Measurements from ENCODE around the gene BHMT2.

Gene BHMT2

DNA sequence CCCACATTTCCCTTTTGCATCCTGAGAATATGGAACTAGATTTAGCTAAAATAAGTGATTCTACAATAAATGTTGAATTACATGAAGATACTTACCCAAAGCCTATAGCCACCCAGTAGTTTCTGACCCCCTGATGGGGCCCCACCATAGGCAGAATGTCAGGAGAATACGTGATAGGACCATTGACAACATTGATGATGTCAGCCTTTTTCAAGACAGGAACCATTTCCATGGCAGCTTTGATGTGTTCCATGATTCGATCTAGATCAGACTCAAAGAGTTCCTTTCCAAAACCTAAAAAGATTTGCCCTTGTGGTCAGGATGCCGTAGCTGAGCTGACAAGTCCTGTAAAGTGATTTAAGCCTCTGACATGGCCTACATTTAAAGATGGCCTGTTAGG is 27.4 kb upstream of the BHMT2 start:
- Histone ChIP-seq H3K36me3 (ENCODE audit: insufficient read depth, low read length) (no peaks in the 10 kb centered on the region), H3K9me3 (ENCODE audit: control insufficient read depth, insufficient read depth, low read length) (no peaks in the 10 kb centered on the region), H3K9ac (ENCODE audit: low read depth, low read length) (no peak overlapping the region), H3K4me1 (ENCODE audit: insufficient read depth, low read length) (no peaks in the 10 kb centered on the region)

DNA sequence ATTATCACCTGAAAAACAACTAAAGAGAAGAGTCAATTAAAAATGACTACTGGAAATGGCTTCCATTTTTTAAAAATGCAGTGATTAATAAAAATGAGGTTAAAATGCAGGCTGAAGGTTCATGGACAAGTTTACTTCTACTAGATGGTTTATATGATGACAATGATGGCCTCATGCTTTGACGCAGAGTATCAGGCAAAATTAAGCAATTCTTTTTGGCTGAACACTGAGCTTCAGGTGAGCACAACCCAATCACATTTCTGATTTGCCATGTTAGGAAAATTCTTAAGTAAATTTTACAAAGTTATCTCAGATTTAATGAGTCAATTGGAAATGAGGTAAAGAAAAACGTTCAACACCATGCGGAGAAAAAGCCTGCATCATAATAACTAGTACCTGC is 22.4 kb upstream of the BHMT2 start:
- Histone ChIP-seq H3K36me3 (ENCODE audit: insufficient read depth, low read length) (no peaks in the 10 kb centered on the region), H3K9me3 (ENCODE audit: control insufficient read depth, insufficient read depth, low read length) (no peaks in the 10 kb centered on the region), H3K4me1 (ENCODE audit: insufficient read depth, low read length) (no peaks in the 10 kb centered on the region), H3K9ac (ENCODE audit: low read depth, low read length) (no peak overlapping the region)

DNA sequence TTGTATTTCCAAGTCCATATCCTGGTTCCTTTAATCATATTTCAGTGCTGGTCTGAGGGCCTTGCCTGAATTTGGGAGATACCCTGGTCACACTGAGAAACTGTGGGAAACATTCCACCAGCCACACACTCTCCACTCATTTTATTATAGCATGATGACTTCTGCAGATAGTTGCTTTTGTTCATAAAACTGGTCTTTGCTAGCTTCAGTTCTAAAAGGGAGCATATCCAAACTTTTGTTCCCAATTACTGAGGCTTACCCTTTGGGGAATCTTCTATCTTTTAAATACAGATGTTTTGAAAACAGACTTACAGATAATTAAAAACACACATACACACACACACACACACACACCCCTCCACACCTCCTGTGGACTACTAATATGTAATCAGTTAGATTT is 21.1 kb upstream of the BHMT2 start:
- H3K4me1 ChIP-seq (ENCODE audit: insufficient read depth, low read length): no peaks in the 10 kb centered on the region
- H3K9me3 ChIP-seq (ENCODE audit: control insufficient read depth, insufficient read depth, low read length): no peaks in the 10 kb centered on the region

DNA sequence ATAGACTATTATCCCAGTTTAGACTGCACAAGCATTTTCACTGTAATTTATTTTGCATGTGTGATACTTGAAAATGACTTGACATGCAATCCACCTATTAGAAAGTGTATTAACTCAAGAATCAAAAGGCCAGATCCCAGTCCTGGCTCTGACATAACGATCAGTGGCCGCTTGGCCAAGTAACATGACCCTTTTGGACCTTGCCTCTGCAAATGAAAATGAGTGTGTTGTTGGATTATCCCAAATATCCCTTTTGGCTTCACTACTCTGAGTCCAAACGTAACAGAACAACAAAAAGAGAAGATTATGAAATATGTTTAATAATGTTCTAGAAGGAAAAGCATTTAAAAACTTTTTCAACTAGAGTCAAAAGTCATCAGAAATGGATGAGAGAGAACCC is 19.1 kb upstream of the BHMT2 start:
- no peaks in the 10 kb centered on the region for H3K9me3 ChIP-seq (ENCODE audit: control insufficient read depth, insufficient read depth, low read length)
- H3K36me3 ChIP-seq (ENCODE audit: insufficient read depth, low read length): no peaks in the 10 kb centered on the region
- H3K4me1 ChIP-seq (ENCODE audit: insufficient read depth, low read length): no peaks in the 10 kb centered on the region
- H3K9ac ChIP-seq (ENCODE audit: low read depth, low read length): no peak overlapping the region

More for the DNA sequence above, 21.1 kb upstream of the BHMT2 start:
- Histone ChIP-seq H3K9ac (ENCODE audit: low read depth, low read length) (no peak overlapping the region), H3K36me3 (ENCODE audit: insufficient read depth, low read length) (no peaks in the 10 kb centered on the region)

DNA sequence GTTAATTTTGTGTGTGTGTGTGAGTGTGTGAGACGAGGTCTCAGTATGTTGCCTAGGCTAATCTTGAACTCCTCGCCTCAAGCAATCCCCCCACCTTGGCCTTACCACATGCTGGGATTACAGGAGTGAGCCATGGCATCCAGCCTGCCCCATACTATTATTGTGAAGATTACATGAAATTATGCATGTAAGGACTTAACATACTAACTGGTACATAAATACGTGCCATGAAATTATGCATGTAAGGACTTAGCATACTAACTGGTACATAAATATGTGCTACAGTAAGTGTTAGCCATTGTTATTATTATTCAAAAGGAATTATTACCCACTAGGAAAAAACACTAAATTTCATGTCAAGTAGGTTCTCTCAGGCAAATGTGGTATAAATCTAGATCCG is 16.2 kb upstream of the BHMT2 start:
- no peaks in the 10 kb centered on the region for H3K9me3 ChIP-seq (ENCODE audit: control insufficient read depth, insufficient read depth, low read length)
- H3K4me1 ChIP-seq (ENCODE audit: insufficient read depth, low read length): no peaks in the 10 kb centered on the region
- no peak overlapping the region for H3K9ac ChIP-seq (ENCODE audit: low read depth, low read length)
- H3K36me3 ChIP-seq (ENCODE audit: insufficient read depth, low read length): no peaks in the 10 kb centered on the region

DNA sequence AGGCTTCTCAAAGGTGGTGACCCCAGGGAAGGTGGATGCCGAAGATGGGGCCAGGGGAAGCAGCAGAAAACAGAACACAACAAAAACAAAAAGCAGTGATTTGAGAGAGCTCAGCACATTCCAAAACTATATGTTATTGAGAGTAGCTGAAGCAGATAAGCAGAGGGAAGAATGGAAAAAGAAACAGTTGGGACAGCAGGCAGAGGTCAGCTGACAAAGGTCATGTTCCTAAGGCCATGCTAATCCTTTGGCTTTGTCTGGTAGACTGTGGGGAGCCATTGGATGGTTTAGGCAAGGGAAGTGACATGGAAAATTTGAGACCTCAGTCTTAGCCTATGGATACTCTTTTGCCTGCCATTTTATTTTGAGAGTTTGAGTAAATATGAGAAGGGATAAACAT is 14.6 kb upstream of the BHMT2 start:
- no peaks in the 10 kb centered on the region for H3K36me3 ChIP-seq (ENCODE audit: insufficient read depth, low read length)
- H3K4me1 ChIP-seq (ENCODE audit: insufficient read depth, low read length): no peaks in the 10 kb centered on the region
- no peak overlapping the region for H3K9ac ChIP-seq (ENCODE audit: low read depth, low read length)
- no peaks in the 10 kb centered on the region for H3K9me3 ChIP-seq (ENCODE audit: control insufficient read depth, insufficient read depth, low read length)

DNA sequence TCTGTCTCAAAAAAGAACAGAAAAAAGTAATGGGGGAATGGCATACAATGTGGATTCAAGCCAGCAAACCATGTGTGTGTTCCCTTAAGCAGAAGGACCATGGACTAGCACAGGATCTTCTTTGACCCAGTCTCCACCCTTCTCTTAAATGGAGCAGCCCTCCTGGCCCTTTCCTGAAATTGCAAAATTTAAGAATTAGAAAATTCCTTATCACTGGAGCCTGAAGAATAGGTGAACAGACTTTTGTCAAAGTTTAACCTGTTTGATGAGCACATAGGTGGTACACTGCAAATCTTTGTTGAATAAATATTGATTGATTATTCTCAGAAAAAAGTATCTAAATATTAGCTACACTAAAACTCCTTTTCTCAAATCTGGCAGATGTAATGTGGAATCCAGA is 12.7 kb upstream of the BHMT2 start:
- Histone ChIP-seq H3K9me3 (ENCODE audit: control insufficient read depth, insufficient read depth, low read length) (no peaks in the 10 kb centered on the region), H3K9ac (ENCODE audit: low read depth, low read length) (no peak overlapping the region), H3K4me1 (ENCODE audit: insufficient read depth, low read length) (no peaks in the 10 kb centered on the region), H3K36me3 (ENCODE audit: insufficient read depth, low read length) (no peaks in the 10 kb centered on the region)

DNA sequence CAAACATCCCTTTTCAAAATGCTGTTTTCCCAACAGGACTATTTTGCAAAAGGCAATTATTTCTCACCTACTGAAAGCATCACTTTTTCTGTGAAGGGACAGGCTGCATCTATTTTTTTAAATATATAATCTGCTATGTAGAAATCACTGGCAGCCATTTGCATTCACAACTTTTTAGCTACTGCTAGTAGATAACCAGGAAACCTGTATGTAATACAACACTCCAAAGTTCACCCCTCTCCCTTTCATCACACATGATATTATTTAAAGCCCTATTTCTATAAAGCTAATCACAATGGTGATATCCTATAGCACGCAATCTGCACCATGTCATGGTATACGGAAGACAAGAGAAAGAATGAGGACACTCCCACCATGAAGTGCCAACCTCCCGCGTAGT is 9.9 kb upstream of the BHMT2 start:
- Histone ChIP-seq H3K9me3 (ENCODE audit: control insufficient read depth, insufficient read depth, low read length) (no peaks in the 10 kb centered on the region), H3K36me3 (ENCODE audit: insufficient read depth, low read length) (no peaks in the 10 kb centered on the region), H3K4me1 (ENCODE audit: insufficient read depth, low read length) (no peaks in the 10 kb centered on the region), H3K9ac (ENCODE audit: low read depth, low read length) (no peak overlapping the region)

DNA sequence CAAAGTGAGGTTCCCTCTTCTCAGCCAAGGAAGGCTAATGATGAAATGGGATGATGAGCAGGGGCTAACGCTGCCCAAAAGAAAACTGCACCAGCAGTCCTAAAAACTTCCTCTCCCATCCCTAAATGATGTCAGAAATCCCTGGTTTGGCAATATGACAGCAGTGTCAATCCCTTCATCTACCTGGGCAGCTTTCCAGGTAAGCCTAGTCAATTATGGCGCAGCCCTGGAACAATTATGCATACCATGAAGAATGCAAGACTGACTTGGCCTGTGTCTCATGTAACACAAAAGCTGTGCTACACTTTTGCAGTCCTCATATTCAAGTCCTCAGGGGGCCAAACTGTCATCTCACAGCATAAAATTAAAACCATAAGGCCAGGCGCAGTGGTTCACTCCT is 7.1 kb upstream of the BHMT2 start:
- Histone ChIP-seq H3K36me3 (ENCODE audit: insufficient read depth, low read length) (no peaks in the 10 kb centered on the region), H3K9me3 (ENCODE audit: control insufficient read depth, insufficient read depth, low read length) (no peaks in the 10 kb centered on the region), H3K4me1 (ENCODE audit: insufficient read depth, low read length) (no peaks in the 10 kb centered on the region), H3K9ac (ENCODE audit: low read depth, low read length) (no peak overlapping the region)

DNA sequence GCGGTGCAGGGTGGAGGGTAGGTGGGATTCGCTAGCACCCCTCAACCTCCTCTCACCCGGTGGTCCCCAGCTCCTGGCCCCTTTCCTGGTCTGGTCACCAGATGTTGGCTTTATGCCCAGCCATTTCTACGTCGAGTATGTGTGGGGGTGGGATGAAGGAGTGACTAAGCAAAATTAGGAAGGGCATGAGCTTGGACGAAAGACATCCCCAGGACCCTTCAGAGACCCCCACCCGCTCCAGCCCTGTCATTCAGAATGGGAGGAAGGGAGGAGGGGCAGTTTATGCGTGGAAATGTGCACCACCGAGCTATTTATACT is 742 bp downstream of the BHMT2 start:
- H3K4me1 ChIP-seq (ENCODE audit: insufficient read depth, low read length): peaks cover 6% of the 10 kb centered on the region; the same call in 1 of the 2 replicates
- H3K9me3 ChIP-seq (ENCODE audit: control insufficient read depth, insufficient read depth, low read length): peaks cover 6% of the 10 kb centered on the region; the same call in 1 of the 2 replicates
- no peaks in the 10 kb centered on the region for H3K36me3 ChIP-seq (ENCODE audit: insufficient read depth, low read length)
- H3K9ac ChIP-seq (ENCODE audit: low read depth, low read length): no peak overlapping the region

DNA sequence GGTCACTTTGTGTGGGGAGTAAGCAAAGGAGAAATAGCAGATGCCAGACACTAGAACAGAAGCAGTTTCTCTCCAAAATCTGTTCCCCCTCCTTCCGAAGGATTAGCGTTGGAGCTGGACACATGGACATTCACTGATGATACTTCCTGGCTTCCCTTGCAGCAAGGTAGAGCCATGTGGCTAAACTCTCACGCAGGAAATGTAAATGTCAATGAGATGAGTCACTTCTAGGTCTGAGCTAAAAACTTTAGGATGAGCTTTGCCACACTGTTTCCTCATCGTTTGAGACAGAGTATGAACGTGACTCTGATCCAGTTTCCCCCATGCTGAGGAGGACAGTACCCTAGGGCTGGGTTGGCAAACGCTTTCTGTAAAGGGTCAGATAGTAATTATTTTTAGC is 5.1 kb downstream of the BHMT2 start:
- H3K36me3 ChIP-seq (ENCODE audit: insufficient read depth, low read length): no peaks in the 10 kb centered on the region

DNA sequence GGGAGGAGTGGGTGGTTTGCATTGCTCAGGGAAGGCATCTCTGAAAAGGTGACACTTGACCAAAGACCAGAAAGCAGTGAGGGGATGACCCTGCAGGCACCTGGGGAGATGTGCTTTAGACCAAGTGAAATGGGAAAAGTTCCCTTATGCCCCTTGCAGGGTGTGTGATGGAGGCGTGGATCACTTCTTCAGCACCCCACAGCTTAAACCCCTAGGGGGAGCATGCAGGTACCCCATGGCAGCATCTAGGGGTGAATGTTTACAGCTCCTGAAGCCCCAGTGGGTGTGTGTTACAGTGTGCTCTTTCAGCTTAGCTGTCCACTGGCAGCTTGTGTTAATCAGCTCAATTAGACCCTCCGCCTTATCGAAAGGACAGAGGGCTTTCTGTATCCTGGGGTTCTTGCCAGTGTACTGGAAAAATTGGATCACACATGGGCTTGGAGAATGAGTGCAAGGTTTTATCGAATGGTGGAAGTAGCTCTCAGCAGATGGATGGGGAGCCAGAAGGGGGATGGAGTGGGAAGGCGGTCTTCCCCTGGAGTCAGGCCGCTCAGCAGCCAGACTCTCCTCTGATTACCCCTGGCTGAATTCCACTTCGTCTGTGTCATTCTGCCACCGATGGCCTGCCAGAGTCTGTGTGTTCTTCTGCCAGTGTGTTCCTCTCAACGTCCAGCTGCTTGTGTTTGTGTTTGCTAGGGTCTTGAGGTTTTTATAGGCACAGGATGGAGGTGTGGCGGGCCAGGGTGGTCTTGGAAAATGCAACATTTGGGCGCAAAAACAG is 6.3 kb downstream of the BHMT2 start:
- no peak overlapping the region for H3K9ac ChIP-seq (ENCODE audit: low read depth, low read length)
- H3K36me3 ChIP-seq (ENCODE audit: insufficient read depth, low read length): no peaks in the 10 kb centered on the region
- H3K9me3 ChIP-seq (ENCODE audit: control insufficient read depth, insufficient read depth, low read length): peaks cover 6% of the 10 kb centered on the region; the same call in 1 of the 2 replicates
- H3K4me1 ChIP-seq (ENCODE audit: insufficient read depth, low read length): peaks cover 6% of the 10 kb centered on the region; the same call in 1 of the 2 replicates

More for the DNA sequence above, 5.1 kb downstream of the BHMT2 start:
- peaks cover 6% of the 10 kb centered on the region; the same call in 1 of the 2 replicates for H3K9me3 ChIP-seq (ENCODE audit: control insufficient read depth, insufficient read depth, low read length)
- no peak overlapping the region for H3K9ac ChIP-seq (ENCODE audit: low read depth, low read length)
- H3K4me1 ChIP-seq (ENCODE audit: insufficient read depth, low read length): peaks cover 6% of the 10 kb centered on the region; the same call in 1 of the 2 replicates

DNA sequence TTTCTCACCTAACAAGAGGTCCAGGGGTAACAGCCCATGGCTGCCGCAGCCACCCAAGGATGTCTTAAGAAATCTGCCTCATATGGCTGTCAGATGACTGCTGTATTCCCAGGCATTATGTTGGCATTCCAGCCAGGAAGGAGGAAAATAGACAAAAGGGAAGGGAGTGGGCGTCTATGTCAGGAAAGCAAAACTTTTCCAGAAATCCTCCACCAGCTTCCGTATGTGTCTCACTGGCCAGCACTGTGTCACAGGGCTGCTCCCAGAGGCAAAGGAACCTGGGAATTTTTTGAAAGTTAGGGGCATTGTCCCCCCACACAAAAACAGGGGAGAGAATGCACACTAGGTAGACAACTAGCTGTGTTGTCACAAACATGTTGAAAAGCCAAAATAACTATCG is 7.3 kb downstream of the BHMT2 start:
- H3K36me3 ChIP-seq (ENCODE audit: insufficient read depth, low read length): no peaks in the 10 kb centered on the region
- H3K9me3 ChIP-seq (ENCODE audit: control insufficient read depth, insufficient read depth, low read length): peaks cover 6% of the 10 kb centered on the region; the same call in 1 of the 2 replicates
- H3K9ac ChIP-seq (ENCODE audit: low read depth, low read length): no peak overlapping the region
- peaks cover 6% of the 10 kb centered on the region; the same call in 1 of the 2 replicates for H3K4me1 ChIP-seq (ENCODE audit: insufficient read depth, low read length)

DNA sequence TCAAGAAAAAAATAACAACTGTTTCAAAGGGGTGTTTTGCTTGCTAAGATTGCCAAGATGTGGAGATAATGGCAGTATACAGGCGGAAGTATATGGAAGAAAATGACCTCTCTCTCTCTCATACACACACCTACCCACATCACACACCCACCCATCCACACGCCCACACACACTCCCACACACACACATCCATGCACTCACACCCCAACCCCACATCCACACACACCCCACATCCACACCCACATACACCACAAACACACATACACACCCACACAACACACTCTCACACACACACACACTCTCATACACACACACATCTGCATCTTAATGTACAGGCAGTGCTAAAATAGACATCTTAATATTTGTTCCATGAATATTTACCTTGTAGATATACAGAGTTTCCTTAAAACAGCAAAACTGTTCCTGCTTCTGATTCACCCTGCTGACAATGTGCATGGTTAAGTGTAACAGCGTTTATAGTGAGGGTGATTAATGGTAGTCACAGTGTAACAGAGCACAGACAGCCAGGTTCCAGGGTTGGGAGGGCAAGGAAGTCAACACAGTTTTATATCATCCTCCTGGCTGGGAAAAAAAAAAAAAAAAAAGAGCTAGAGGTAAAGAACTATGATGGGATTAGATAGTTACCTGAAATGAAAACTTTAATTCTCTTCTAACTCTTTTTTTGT is 8.3 kb downstream of the BHMT2 start:
- Histone ChIP-seq H3K36me3 (ENCODE audit: insufficient read depth, low read length) (no peaks in the 10 kb centered on the region), H3K9me3 (ENCODE audit: control insufficient read depth, insufficient read depth, low read length) (peaks cover 6% of the 10 kb centered on the region; the same call in 1 of the 2 replicates), H3K9ac (ENCODE audit: low read depth, low read length) (no peak overlapping the region), H3K4me1 (ENCODE audit: insufficient read depth, low read length) (peaks cover 6% of the 10 kb centered on the region; the same call in 1 of the 2 replicates)

DNA sequence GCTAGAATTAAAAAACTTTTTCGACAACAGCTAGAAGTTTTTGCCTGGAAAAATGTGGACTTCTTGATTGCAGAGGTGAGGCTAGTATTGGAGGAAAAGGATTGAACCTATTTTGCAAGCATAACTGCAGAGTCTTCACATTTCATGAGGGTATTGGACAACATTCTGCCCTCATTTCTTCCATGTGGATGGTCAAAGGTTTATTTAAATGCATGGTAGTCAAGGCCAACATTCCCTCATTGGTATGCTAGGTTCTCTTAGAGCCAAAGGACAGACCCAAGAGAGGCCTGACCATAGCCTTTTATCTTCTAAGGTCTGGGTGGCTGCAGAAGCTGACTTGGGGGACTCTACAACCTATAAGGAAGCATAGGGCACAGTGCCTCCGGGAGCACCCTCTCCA is 11.2 kb downstream of the BHMT2 start:
- no peak overlapping the region for H3K9ac ChIP-seq (ENCODE audit: low read depth, low read length)
- no peaks in the 10 kb centered on the region for H3K36me3 ChIP-seq (ENCODE audit: insufficient read depth, low read length)
- H3K4me1 ChIP-seq (ENCODE audit: insufficient read depth, low read length): no peaks in the 10 kb centered on the region
- H3K9me3 ChIP-seq (ENCODE audit: control insufficient read depth, insufficient read depth, low read length): no peaks in the 10 kb centered on the region

Measured in ES-I3 (cell line).